Breast epithelium (tissue), 4 donors: Measurements from ENCODE around the gene ZMIZ1. TPM values are rescaled to one million over a fixed set of nuclear protein-coding genes. Genes with fewer than 3 reads are reported as not detected.
A peak's percentile ranks its signal among the peaks of the same experiment; 100 is the strongest.

Source experiments
- DNase-seq, 2 donors: peaks; one replicate each; pipeline ENCODE4 v3.0.0-alpha.2; 2019; ENCODE audit warnings: low spot score in 2 of 2
- H3K27ac ChIP-seq, 2 donors: fragments of 200-600 bp; sonication (generic) in 1 of 2; one replicate each; pipeline ENCODE4 v1.5.1; 2016 to 2019; ENCODE audit warnings: mild to moderate bottlenecking in 1 of 2
- H3K27me3 ChIP-seq, 2 donors: fragments of 200-600 bp; sonication (generic) in 1 of 2; one replicate each; pipeline versions ENCODE4 v1.5.1 to v1.6.0; 2017 to 2019; ENCODE audit warnings: control low read depth in 1 of 2, mild to moderate bottlenecking in 1 of 2
- H3K36me3 ChIP-seq: fragments of 200-600 bp; one replicate; pipeline ENCODE4 v1.5.1; 2019
- H3K4me1 ChIP-seq, 2 donors: fragments of 200-600 bp; sonication (generic); one replicate each; pipeline ENCODE4 v1.5.1; 2016 to 2019; ENCODE audit warnings: control low read depth in 1 of 2
- H3K4me3 ChIP-seq, 3 donors: fragments of 200-600 bp; sonication (generic); 1 replicate in 2 of 3; 2 replicates in 1 of 3; pipeline ENCODE4 v1.5.1; 2016 to 2019; ENCODE audit warnings: mild to moderate bottlenecking in 3 of 3, moderate library complexity in 2 of 3
- H3K9me3 ChIP-seq, 2 donors: fragments of 200-600 bp; sonication (generic) in 1 of 2; one replicate each; pipeline ENCODE4 v1.5.1; 2016 to 2019; ENCODE audit warnings: control low read depth in 1 of 2
- POLR2A ChIP-seq: fragments of 450-650 bp; IDR thresholded peaks from one replicate; pipeline ENCODE4 v1.6.1; 2016; ENCODE audit warnings: antibody characterized with exemption, mild to moderate bottlenecking, moderate library complexity
- POLR2AphosphoS5 ChIP-seq, 3 donors: sonication (generic); formaldehyde crosslinking; IDR thresholded peaks; one replicate each; pipeline ENCODE4 v1.6.1; 2017; ENCODE audit warnings: antibody characterized with exemption in 3 of 3
- intact Hi-C: fragments of 100-400 bp; cut with DNase I; formaldehyde crosslinking; loops from one replicate; pipeline ENCODE4 v1.15.1; 2023; ENCODE audit warnings: low total_unique reads
- total RNA-seq, 3 donors: library from RNA; depleted of rRNA; stranded (reverse); fragments of >200 nt; gene quantifications; one replicate each; pipeline ENCODE4 v1.1.0, GENCODE V29; 2016
- TF ChIP-seq, protein P1 (sequence below), 3 donors: fragments of 450-650 bp; IDR thresholded peaks; one replicate each; pipeline ENCODE4 v1.5.1; 2016 to 2017; ENCODE audit warnings: antibody characterized with exemption in 3 of 3, mild to moderate bottlenecking in 3 of 3, moderate library complexity in 3 of 3

The ZMIZ1 gene
- total RNA-seq, 3 donors from 2014 or later: 34.4 to 63.7 (median 39.8) TPM

DNA sequence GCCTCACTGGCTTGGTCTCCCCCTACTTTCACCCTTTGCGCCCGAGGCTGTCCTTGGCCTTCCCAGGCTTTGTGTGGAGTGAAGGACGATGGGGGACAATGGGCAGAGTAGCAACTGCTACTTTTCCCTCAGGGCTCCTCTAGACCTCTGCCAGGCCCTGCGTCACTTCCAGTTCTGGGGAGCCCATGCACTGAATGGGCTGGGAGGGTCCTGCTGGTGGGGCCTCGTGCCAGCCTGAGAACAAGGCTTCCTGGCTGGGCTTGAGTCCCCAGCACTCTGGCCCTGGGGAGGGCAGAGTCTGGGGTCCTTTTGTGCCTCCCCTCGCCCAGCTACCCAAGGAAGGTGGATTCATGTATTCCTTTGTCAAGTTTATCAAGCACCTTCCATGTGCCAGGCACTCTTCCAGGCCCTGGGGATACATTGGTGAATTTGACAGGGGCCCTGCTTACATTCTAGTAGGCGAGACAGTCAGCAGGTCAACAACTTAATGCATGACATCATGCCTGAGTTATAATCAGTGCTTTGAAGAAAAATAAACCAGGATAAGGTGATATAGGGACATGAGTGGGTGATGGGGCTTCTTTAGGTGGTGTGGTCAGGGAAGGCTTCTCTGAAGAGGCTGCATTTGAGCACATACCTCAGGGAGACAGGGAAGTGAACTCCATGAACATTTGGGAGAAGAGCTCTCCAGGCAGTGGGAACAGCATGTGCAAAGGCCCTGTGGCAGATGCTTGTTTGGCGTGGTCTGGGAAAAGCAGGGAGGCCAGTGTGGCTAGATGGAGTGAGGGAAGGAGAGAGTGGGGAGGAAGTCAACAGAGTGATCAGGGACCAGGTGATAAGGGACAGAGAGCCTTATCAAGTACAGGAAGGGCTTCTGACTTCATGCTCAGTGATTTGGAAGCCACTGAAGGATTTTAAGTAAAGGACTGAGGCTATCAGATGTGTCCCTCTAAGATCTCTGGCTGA is 14.1 kb downstream of the ZMIZ1 start:
- TF ChIP-seq, protein P1, sequence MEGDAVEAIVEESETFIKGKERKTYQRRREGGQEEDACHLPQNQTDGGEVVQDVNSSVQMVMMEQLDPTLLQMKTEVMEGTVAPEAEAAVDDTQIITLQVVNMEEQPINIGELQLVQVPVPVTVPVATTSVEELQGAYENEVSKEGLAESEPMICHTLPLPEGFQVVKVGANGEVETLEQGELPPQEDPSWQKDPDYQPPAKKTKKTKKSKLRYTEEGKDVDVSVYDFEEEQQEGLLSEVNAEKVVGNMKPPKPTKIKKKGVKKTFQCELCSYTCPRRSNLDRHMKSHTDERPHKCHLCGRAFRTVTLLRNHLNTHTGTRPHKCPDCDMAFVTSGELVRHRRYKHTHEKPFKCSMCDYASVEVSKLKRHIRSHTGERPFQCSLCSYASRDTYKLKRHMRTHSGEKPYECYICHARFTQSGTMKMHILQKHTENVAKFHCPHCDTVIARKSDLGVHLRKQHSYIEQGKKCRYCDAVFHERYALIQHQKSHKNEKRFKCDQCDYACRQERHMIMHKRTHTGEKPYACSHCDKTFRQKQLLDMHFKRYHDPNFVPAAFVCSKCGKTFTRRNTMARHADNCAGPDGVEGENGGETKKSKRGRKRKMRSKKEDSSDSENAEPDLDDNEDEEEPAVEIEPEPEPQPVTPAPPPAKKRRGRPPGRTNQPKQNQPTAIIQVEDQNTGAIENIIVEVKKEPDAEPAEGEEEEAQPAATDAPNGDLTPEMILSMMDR (IDR thresholded peaks at IDR 0.05): no peak
- TF ChIP-seq POLR2AphosphoS5 (IDR thresholded peaks at IDR 0.05) (no peak), POLR2A (no peak)
- peaks cover 56 to 88% of the 10 kb centered on the region in 2 donors for H3K4me1 ChIP-seq
- H3K27ac ChIP-seq: peak overlapping the region; percentile 88 to 93
- no peaks in the 10 kb centered on the region for H3K36me3 ChIP-seq
- intact Hi-C loops: no loop called here
- no peak overlapping the region for H3K4me3 ChIP-seq
- H3K9me3 ChIP-seq: no peaks in the 10 kb centered on the region
- no peak for DNase-seq
- no peaks in the 10 kb centered on the region for H3K27me3 ChIP-seq

DNA sequence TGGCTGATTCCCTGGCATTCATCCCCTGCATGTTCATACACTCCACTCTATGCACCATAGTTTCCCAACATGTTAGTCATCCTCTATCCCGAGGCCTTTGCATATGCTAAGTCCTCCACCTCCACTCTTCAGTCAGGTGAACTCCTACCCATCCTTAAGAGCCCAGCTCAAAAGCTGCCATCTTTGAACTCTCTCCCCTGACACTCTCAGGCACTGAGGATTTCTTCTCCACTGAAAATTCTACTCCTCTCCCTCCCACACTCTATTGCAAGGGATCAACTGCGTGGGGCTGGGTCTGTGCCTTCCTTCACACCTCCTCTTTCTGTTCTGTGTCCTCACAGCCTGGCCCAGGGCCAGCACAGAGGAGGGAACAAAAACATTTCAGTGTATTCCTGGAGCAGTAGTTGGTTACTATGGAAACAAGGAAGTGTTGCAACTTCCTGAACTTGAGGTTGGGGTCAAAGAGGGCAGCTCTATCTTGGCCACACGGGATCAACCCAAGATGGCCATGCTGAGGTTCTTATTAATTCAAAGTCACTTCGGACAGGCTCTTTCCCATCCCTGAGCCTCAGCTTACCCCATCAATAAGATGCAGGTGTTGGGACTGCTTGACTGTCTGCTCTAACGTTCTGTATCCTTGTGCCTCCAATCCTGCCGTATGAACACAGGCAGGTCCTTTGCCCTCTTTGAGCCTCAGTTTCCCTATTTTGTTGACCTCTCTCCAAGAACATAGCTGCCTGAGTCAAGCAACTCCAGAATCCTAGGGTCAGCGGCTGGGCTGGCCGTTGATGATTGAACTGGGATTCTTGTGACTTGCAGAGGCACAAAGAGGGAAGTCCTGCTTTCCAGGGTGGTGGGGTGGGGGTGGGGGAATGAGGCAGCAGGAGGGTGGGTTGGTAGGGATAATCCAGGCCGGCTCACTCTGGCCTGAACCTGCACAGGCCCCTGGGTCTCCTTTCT is 15.5 kb downstream of the ZMIZ1 start:
- peaks cover 52 to 90% of the 10 kb centered on the region in 2 donors for H3K4me1 ChIP-seq
- peak; percentile 92 to 96 for DNase-seq
- H3K27me3 ChIP-seq: no peaks in the 10 kb centered on the region
- peak overlapping the region; percentile 88 to 93 for H3K27ac ChIP-seq
- intact Hi-C loops: no loop called here
- peak overlapping the region in 1 of 3 donors; percentile 30 for H3K4me3 ChIP-seq
- TF ChIP-seq, protein P1 (IDR thresholded peaks at IDR 0.05): no peak
- TF ChIP-seq POLR2AphosphoS5 (IDR thresholded peaks at IDR 0.05): peak; percentile 80 to 95 (median 89)
- H3K36me3 ChIP-seq: no peaks in the 10 kb centered on the region
- H3K9me3 ChIP-seq: no peaks in the 10 kb centered on the region

DNA sequence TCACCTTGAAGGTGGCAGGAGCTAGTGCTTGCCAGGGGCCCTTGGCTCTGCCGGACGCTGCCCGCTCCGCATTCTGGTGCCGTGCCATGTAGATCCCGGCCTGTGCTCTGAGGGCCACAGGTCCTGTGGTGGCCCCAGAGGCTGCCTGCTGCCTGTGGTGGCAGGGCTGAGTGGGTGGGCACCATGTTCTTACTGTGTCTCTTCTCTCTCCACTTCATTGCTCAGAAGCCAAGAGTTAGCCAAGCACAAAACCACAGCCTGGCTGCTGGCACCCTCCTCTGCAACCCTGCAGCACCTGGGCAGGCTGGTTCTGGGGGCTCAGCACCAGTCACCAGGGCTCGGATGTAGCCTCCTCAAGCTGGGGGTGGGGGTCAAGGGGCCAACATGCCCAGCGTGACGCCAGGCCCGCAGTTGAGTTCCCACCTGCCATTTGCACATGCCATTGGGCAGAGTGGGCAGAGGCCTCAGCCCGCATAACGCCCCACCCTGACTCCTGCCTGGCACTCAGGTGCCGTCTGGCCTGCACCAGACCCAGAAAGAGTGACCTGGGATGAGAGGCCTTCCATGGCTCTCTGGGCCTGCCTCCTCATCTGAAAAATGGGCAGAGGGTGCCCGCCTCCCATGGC is 16.3 kb downstream of the ZMIZ1 start:
- no peak for TF ChIP-seq POLR2A
- TF ChIP-seq POLR2AphosphoS5 (IDR thresholded peaks at IDR 0.05): no peak
- TF ChIP-seq, protein P1 (IDR thresholded peaks at IDR 0.05): no peak
- Histone ChIP-seq H3K9me3 (no peaks in the 10 kb centered on the region), H3K4me1 (peaks cover 45 to 87% of the 10 kb centered on the region in 2 donors), H3K27ac (peak overlapping the region; percentile 88 to 93), H3K36me3 (no peaks in the 10 kb centered on the region), H3K27me3 (no peaks in the 10 kb centered on the region), H3K4me3 (peak overlapping the region in 1 of 3 donors; percentile 30)
- no peak for DNase-seq
- intact Hi-C loops: no loop called here

DNA sequence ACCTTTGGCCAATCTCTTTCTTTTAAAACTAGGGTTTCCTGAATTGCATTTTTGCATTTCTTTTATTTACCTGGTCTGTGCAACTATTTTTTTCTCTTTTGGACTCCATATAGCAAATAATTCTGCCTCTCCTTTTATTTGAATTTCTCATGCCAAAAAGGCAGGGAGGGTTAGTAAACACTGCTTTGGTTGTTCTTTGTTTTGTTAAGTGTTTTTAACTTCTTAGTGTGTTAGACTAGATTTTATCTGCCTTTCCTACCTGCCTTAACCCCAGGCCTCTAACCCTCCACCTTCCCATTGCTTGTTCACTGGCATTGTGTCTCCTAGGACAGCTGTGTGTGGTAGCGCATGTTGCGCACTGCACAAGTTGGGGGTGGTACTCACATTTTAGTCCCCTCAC is 18.1 kb downstream of the ZMIZ1 start:
- no peaks in the 10 kb centered on the region for H3K9me3 ChIP-seq
- H3K4me1 ChIP-seq: peaks cover 39 to 78% of the 10 kb centered on the region in 2 donors
- H3K36me3 ChIP-seq: no peaks in the 10 kb centered on the region
- intact Hi-C loops: no loop called here
- peak overlapping the region; percentile 82 to 93 for H3K27ac ChIP-seq
- TF ChIP-seq POLR2A (no peak), POLR2AphosphoS5 (IDR thresholded peaks at IDR 0.05) (no peak)
- TF ChIP-seq, protein P1 (IDR thresholded peaks at IDR 0.05): no peak
- no peaks in the 10 kb centered on the region for H3K27me3 ChIP-seq
- H3K4me3 ChIP-seq: no peak overlapping the region
- DNase-seq: no peak
